Measurements from ENCODE around the gene RPS6KA5.

Gene RPS6KA5

DNA sequence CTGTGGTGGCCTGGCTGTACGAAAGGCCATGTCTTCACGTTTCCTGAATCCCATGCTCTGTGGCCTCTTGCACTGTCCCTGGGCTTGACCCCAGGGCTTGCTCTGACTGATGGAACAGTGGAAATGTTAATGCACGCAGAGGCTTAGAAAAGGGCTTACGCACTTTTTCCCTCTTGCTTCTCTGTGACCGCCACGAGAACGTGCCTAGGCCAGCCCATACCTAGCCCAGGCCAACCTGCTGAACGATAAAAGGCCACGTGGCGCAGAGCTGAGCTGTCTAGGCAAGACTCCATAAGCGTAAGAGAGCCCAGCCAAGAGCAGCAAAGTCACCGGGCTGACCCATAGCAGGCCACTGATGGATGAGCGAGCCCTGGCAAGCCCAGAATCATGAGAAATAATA is 262.5 kb downstream of the RPS6KA5 start:
- no peak for DNase-seq (ENCODE audit: low read depth in 1 of 2, low spot score in 1 of 2)
- Histone ChIP-seq H3K27ac (replicated peaks) (no peak overlapping the region), H3K4me3 (replicated peaks; ENCODE audit: insufficient read depth, low read length) (no peak overlapping the region), H3K27me3 (ENCODE audit: insufficient read depth, poor library complexity, severe bottlenecking) (no peaks in the 10 kb centered on the region)
- TF ChIP-seq, protein P1, sequence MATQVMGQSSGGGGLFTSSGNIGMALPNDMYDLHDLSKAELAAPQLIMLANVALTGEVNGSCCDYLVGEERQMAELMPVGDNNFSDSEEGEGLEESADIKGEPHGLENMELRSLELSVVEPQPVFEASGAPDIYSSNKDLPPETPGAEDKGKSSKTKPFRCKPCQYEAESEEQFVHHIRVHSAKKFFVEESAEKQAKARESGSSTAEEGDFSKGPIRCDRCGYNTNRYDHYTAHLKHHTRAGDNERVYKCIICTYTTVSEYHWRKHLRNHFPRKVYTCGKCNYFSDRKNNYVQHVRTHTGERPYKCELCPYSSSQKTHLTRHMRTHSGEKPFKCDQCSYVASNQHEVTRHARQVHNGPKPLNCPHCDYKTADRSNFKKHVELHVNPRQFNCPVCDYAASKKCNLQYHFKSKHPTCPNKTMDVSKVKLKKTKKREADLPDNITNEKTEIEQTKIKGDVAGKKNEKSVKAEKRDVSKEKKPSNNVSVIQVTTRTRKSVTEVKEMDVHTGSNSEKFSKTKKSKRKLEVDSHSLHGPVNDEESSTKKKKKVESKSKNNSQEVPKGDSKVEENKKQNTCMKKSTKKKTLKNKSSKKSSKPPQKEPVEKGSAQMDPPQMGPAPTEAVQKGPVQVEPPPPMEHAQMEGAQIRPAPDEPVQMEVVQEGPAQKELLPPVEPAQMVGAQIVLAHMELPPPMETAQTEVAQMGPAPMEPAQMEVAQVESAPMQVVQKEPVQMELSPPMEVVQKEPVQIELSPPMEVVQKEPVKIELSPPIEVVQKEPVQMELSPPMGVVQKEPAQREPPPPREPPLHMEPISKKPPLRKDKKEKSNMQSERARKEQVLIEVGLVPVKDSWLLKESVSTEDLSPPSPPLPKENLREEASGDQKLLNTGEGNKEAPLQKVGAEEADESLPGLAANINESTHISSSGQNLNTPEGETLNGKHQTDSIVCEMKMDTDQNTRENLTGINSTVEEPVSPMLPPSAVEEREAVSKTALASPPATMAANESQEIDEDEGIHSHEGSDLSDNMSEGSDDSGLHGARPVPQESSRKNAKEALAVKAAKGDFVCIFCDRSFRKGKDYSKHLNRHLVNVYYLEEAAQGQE (IDR thresholded peaks at IDR 0.05; ENCODE audit: insufficient replicate concordance, low read depth), result no peak
- TF ChIP-seq POLR2AphosphoS5 (IDR thresholded peaks at IDR 0.05; ENCODE audit: low read depth), result no peak

Measured in HL-60 (cell line).